ENCODE data around the gene PDE6D.

PDE6D gene

DNA sequence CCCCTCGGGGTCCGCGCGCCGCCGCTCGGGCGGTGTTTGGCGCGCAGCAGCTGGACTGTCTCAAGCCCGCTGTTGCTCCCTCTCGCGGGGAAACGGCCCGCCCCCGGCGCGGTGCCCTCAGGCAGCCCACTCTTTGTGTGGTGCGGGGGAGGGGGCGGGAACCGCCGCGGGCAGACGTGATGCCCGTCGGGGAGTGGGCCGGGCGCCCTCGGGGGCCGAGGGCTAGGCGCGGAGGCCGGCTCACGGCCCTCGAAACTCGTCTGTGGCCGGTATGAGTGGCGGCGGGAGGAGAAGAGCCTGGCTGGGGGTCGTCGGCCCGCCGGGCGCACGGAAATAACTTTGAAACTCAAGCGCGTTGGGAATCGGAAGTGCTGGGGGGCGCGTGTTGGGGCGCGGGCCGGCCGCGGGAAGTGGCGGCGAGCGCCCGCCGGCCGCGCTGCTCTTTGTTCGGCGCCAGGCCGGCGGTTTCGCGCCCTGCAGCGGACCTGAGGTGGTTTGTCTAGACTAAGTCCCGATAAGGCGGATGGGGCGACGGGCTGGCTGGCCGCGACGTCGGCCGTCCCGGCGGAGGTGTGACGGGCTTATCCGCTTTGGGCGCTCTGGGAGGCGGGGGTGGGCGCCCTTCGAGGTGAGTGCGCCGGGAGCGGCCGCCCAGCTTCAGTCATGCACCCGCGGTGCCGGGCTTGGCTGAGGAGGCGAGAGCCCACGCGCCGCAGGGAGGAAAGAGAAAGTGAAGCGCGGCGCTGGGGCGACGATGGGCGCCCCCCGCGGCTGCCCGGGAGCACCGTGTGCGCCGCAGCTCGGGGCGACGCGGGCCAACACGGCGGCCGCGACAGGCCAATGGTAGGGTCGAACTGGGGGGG is 72.1 kb downstream of the PDE6D start:
- peak overlapping the region; percentile 76 to 78 for H3K4me3 ChIP-seq (replicated peaks in 1 of 2; ENCODE audit: low read depth in 2 of 2, low read length in 2 of 2)
- TF ChIP-seq, protein P1, sequence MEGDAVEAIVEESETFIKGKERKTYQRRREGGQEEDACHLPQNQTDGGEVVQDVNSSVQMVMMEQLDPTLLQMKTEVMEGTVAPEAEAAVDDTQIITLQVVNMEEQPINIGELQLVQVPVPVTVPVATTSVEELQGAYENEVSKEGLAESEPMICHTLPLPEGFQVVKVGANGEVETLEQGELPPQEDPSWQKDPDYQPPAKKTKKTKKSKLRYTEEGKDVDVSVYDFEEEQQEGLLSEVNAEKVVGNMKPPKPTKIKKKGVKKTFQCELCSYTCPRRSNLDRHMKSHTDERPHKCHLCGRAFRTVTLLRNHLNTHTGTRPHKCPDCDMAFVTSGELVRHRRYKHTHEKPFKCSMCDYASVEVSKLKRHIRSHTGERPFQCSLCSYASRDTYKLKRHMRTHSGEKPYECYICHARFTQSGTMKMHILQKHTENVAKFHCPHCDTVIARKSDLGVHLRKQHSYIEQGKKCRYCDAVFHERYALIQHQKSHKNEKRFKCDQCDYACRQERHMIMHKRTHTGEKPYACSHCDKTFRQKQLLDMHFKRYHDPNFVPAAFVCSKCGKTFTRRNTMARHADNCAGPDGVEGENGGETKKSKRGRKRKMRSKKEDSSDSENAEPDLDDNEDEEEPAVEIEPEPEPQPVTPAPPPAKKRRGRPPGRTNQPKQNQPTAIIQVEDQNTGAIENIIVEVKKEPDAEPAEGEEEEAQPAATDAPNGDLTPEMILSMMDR (IDR thresholded peaks at IDR 0.05; ENCODE audit: low read depth, low read length), result no peak
- peak; percentile 46 to 48 for DNase-seq (ENCODE audit: low read depth in 2 of 2)

DNA sequence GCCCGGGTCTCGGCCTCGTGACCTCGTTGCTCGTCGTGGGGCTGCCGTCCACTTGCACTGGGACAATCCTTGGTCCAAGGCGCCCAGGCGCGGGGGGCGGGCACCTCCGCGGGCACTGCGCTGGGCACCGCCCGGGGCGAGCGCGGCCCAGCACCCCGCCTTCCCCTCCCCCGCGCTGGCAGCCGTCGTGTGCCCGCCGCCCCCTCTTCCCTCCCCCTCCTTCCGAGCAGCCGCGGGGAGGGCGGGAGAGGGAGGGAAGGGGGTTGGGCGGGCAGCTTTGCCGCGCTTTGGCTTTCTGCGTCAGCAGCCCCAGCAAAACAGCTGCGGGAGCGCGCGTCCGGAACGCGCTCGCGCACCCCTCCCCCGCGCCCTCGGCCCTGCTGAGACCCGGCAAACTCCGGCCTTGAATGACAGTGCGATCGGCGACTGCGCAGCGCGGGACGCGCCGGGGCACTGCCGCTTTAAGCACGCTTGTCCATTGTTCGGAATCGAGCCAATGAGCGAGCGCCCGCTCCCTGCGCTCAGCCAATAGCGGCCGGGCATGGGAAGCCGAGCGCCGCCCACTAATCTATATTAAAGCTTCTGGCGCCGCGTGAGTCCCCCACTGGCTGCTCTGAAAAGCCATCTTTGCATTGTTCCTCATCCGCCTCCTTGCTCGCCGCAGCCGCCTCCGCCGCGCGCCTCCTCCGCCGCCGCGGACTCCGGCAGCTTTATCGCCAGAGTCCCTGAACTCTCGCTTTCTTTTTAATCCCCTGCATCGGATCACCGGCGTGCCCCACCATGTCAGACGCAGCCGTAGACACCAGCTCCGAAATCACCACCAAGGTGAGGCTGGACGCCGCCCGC is 72.9 kb downstream of the PDE6D start, which contains the start of gene PTMA:
PTMA (plus strand) TSS at position 599 of the 846 bp plus-strand sequence; CDS start at position 781, 182 bp downstream.
- H3K4me3 ChIP-seq (replicated peaks in 1 of 2; ENCODE audit: low read depth in 2 of 2, low read length in 2 of 2), result peak within 1 kb of the TSS; percentile 76 to 78
- TF ChIP-seq, protein P1 (IDR thresholded peaks at IDR 0.05; ENCODE audit: low read depth, low read length), result no peak
- DNase-seq (ENCODE audit: low read depth in 2 of 2), result peak; percentile 100

DNA sequence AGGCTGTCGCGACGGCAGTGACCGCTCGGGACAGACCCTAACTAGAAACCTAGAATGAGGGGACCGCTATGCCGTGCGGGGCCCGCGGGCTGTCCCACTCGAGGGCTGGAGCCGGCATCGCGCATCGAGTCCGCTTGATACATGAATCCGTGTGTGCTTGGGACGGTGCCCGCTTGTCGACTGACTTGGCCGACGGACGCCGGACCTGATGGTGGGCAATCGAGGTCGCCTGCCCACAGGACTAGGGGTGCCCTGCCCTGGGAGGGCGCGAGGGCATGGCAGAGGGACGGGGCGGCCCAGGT is 73.5 kb downstream of the PDE6D start:
- DNase-seq (ENCODE audit: low read depth in 2 of 2), result peak in 1 of 2 donors; percentile 62
- TF ChIP-seq, protein P1 (IDR thresholded peaks at IDR 0.05; ENCODE audit: low read depth, low read length), result no peak

DNA sequence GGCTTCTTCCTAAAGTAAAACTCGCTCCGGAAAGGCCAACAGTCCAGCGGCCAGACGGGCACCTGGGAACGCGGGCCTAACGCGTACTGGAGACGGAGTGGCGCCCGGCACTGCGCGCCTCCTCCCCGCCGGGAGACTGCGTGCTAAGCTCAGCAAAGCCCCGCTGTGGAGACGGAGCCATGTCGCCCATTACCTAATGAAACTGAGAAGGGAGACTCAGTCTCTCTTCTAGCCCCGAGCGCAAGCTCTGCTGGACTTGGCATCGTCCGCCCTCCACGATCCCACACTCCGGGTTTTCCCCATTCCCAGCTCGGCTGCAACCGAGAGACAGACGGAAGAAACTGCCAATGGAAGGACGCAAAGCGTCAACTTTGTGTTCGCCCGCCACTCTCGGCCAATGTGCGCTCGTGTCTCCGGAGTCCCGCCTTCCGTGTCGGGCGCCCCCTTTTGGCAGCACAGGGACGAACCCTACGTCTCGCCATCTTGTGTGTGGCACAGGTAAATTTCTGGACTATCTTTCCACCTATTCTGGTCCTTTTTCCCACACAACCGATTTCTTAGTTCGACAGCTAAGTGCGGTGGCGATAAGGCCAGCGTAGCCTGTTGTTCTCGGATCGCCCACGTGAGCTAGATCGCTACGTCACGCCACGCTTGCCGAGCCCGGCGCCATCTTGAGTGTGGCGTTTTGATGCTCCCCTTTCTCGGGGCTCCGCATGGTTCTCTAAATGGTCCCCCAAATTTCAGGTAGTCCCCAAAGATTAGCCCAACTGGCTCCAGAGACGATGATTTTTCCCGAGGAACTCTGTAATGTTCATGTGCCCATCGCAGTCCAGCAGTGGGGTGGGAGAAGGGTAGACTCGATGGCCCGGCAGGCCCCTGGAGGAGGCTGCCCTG is 74.1 kb downstream of the PDE6D start:
- peak; percentile 99 for DNase-seq (ENCODE audit: low read depth in 2 of 2)
- TF ChIP-seq, protein P1 (IDR thresholded peaks at IDR 0.05; ENCODE audit: low read depth, low read length), result peak; percentile 87
- H3K4me3 ChIP-seq (replicated peaks in 1 of 2; ENCODE audit: low read depth in 2 of 2, low read length in 2 of 2), result peak overlapping the region; percentile 68 to 73

More for the DNA sequence above, 73.5 kb downstream of the PDE6D start:
- peak overlapping the region; percentile 37 to 52 for H3K4me3 ChIP-seq (replicated peaks in 1 of 2; ENCODE audit: low read depth in 2 of 2, low read length in 2 of 2)

DNA sequence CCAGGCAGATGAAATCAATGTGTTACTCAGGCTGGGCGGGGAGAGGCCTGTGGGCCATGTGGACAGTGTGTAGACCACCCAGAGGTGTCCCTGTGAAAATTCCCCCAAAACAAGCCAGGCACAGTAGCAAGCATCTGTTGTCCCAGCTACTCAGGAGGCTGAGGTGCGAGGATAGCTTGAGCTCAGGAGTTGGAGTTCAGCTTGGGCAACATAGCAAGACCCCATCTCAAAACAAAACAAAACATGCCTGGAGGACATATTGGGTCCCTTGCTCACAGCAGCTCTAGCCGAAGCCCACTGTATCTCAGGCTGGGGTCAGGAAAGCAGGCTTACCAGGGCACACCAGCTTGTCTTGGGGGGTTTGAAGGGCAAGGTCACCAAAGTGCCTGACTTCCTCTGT is 77.1 kb downstream of the PDE6D start:
- no peak for DNase-seq (ENCODE audit: low read depth in 2 of 2)
- no peak overlapping the region for H3K4me3 ChIP-seq (replicated peaks in 1 of 2; ENCODE audit: low read depth in 2 of 2, low read length in 2 of 2)
- TF ChIP-seq, protein P1 (IDR thresholded peaks at IDR 0.05; ENCODE audit: low read depth, low read length), result no peak

All from cardiac fibroblast (primary cell).